Measurements from ENCODE around the gene COA1.
A peak's percentile ranks its signal among the peaks of the same experiment; 100 is the strongest.

The COA1 gene

GRCh38 chr7:43650457-43651052, 78.8 kb downstream of the COA1 start:
- H3K4me3 ChIP-seq (ENCODE audit: low read length), result no peak overlapping the region
- no peak for DNase-seq (ENCODE audit: low read depth)
- no peak for TF ChIP-seq CTCF (conservative IDR thresholded peaks at IDR 0.05; ENCODE audit: low read depth, low read length)

GRCh38 chr7:43649755-43650274, 79.5 kb downstream of the COA1 start:
- no peak for TF ChIP-seq CTCF (conservative IDR thresholded peaks at IDR 0.05; ENCODE audit: low read depth, low read length)
- DNase-seq (ENCODE audit: low read depth), result no peak
- no peak overlapping the region for H3K4me3 ChIP-seq (ENCODE audit: low read length)

GRCh38 chr7:43648473-43649406, 80.6 kb downstream of the COA1 start:
- no peak overlapping the region for H3K4me3 ChIP-seq (ENCODE audit: low read length)
- DNase-seq (ENCODE audit: low read depth), result no peak
- TF ChIP-seq CTCF (conservative IDR thresholded peaks at IDR 0.05; ENCODE audit: low read depth, low read length), result no peak

GRCh38 chr7:43647673-43648472, 81.5 kb downstream of the COA1 start:
- H3K4me3 ChIP-seq (ENCODE audit: low read length), result peak overlapping the region; percentile 5
- no peak for TF ChIP-seq CTCF (conservative IDR thresholded peaks at IDR 0.05; ENCODE audit: low read depth, low read length)
- DNase-seq (ENCODE audit: low read depth), result peak; percentile 100

- TF ChIP-seq CTCF (conservative IDR thresholded peaks at IDR 0.05; ENCODE audit: low read depth, low read length), result no peak
- DNase-seq (ENCODE audit: low read depth), result no peak
- peak overlapping the region; percentile 5 for H3K4me3 ChIP-seq (ENCODE audit: low read length)
Observed at GRCh38 chr7:43647339-43647672, 82.0 kb downstream of the COA1 start.

- no peak for TF ChIP-seq CTCF (conservative IDR thresholded peaks at IDR 0.05; ENCODE audit: low read depth, low read length)
- DNase-seq (ENCODE audit: low read depth), result no peak
- H3K4me3 ChIP-seq (ENCODE audit: low read length), result no peak overlapping the region
Observed at GRCh38 chr7:43646603-43647338, 82.6 kb downstream of the COA1 start.

Data from retinal pigment epithelial cell (primary cell).